ENCODE data around the gene C1orf116.

DNA sequence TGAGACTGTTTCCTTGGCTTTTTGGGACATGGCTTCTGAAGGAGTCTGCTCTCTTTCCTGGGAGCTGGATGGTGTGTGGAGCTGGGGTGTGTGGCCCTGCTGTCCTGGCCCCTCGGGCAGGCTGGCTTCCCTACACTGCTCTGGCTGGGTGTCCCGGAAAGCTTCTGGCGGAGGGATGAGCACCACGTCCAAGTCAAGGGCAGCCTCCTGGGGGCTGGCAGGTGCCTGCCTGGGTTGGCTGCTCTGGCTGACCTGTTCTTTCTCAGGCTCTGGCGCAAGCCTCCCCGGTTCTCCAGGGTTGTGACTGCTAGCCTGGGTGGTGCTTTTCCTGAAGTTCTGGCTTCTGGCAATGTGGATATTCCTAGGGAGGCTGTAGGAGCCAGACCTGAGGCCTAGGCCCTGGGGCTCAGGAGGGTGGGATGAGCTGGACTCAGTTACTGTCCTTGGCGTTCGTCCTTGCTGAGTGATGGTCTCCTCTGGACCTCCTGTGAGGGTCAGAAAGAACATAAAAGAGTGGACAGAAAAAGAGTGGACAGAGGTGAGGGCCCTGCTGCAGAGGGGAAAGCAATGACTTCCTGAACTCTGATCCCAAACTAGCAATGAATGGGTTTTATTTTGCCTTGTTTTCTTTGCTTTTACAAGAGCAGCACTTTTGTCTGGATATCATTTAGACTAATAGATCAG lies 9.4 kb downstream of the C1orf116 start:
- TF ChIP-seq, protein P1, sequence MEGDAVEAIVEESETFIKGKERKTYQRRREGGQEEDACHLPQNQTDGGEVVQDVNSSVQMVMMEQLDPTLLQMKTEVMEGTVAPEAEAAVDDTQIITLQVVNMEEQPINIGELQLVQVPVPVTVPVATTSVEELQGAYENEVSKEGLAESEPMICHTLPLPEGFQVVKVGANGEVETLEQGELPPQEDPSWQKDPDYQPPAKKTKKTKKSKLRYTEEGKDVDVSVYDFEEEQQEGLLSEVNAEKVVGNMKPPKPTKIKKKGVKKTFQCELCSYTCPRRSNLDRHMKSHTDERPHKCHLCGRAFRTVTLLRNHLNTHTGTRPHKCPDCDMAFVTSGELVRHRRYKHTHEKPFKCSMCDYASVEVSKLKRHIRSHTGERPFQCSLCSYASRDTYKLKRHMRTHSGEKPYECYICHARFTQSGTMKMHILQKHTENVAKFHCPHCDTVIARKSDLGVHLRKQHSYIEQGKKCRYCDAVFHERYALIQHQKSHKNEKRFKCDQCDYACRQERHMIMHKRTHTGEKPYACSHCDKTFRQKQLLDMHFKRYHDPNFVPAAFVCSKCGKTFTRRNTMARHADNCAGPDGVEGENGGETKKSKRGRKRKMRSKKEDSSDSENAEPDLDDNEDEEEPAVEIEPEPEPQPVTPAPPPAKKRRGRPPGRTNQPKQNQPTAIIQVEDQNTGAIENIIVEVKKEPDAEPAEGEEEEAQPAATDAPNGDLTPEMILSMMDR (IDR thresholded peaks at IDR 0.05; ENCODE audit: low read depth, low read length, missing input control), result no peak
- TF ChIP-seq TAF1 (conservative IDR thresholded peaks at IDR 0.05), result no peak
- TF ChIP-seq MAX (IDR thresholded peaks at IDR 0.05), result no peak
- no peak for TF ChIP-seq GABPA (IDR thresholded peaks at IDR 0.05 in 1 of 2, conservative IDR thresholded peaks at IDR 0.05 in 1 of 2)
